LNCaP clone FGC (cell line): ENCODE results near the gene UAP1L1.

Experiments
- DNase-seq: peaks from one replicate; pipeline ENCODE4 v3.0.0-alpha.2; 2011; ENCODE audit warnings: low read depth
- H3K4me3 ChIP-seq: 2 replicates; pipeline ENCODE4 v1.5.1; 2011; ENCODE audit warnings: mild to moderate bottlenecking, low read depth, low read length, control low read depth
- TF ChIP-seq, protein P1 (sequence below): IDR thresholded peaks from 2 replicates; pipeline ENCODE4 v1.5.1; 2012; ENCODE audit warnings: mild to moderate bottlenecking; ENCODE audit not compliant: control insufficient read depth, insufficient read depth; ENCODE audit errors: extremely low read depth

UAP1L1 gene

DNA sequence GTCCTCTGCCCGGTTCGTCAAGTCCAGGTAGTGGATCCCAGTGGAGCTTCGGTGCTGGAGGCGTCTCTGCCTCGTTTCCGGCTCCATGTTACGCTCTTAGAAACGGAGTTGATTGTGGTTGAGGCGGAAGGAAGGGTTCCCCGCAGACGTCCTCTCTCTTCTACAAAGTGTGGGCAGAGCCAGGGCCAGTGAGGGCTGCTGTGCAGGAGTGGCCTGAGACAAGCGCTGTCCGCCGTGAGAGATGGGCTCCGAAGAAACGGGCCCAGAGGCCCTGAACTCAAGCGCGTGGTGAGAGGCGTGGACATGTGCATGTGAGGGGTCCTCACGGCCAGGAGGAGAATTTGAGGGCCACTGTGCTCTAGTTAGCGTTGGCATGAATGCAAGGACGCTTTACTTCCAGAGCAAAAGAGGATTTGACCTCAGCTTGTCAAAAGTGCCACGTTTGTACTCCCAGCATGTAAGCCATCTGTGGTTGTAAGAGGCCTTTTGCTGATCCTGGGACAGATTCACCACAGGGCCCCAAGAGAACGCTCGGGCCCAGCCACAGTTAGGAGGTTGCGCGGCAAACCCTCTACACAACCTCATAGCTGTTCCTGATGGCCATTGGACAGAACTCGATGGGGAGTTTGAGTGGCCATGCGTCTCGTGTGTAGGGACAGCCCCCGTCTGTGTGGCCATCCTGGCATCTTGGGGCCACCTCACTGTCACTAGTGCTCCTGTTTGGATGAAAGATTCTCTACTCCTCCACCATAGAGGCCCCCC, 19.6 kb downstream of the UAP1L1 start:
- TF ChIP-seq, protein P1, sequence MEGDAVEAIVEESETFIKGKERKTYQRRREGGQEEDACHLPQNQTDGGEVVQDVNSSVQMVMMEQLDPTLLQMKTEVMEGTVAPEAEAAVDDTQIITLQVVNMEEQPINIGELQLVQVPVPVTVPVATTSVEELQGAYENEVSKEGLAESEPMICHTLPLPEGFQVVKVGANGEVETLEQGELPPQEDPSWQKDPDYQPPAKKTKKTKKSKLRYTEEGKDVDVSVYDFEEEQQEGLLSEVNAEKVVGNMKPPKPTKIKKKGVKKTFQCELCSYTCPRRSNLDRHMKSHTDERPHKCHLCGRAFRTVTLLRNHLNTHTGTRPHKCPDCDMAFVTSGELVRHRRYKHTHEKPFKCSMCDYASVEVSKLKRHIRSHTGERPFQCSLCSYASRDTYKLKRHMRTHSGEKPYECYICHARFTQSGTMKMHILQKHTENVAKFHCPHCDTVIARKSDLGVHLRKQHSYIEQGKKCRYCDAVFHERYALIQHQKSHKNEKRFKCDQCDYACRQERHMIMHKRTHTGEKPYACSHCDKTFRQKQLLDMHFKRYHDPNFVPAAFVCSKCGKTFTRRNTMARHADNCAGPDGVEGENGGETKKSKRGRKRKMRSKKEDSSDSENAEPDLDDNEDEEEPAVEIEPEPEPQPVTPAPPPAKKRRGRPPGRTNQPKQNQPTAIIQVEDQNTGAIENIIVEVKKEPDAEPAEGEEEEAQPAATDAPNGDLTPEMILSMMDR: no peak
- DNase-seq: no peak
- no peak overlapping the region for H3K4me3 ChIP-seq

DNA sequence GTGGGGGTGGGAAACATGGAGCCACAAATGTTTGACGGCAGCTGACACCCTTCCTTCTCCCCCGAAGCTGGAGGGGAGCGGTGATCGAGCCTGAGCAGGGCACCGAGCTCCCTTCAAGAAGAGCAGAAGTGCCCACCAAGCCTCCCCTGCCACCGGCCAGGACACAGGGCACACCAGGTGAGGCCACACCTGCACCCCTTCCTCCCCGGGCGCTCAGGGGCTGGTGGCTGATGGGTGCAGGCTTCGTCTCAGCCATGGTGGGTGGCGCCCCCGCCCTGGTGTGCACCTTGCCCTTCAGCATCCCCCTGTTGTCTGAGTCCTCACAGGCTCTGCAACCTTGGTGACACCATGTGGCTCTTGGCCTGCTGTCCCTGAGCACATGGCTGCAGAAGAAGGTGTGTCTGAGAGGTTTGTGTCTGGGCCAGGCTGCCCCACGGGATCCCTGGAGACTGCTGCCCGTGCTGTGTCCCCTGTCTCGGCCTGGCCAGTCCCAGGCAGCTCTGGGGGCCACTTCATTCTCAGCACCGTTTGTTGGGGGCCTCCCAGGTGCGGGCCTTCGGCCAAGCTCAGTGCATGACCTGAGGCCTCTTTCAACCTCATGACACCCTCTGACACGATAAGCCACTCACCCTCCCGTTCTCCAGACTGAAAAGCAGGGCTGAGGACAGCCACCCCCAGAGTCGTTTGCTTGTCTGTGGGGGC, 20.6 kb downstream of the UAP1L1 start:
- no peak for DNase-seq
- H3K4me3 ChIP-seq: no peak overlapping the region
- TF ChIP-seq, protein P1: no peak

DNA sequence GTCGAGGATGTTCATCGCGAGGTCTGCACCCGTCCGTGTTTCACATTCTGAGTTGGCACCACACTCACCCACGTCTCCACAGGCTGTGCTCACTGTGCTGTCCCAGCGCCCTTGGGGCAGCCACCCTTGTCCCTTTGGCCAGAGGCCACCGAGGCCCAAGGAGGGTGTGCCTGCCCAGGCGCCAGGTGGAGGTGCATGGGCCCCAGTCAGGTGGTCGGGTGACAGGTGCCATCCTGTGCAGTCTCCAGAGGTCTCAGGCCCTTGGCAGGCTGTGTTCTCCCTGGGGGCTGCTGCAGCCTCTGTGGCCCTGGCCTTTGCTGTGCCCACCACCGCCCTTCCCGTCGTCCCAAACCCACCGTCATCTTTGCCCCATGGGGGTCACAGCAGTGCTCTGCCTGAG, 21.9 kb downstream of the UAP1L1 start:
- no peak for DNase-seq
- no peak overlapping the region for H3K4me3 ChIP-seq
- TF ChIP-seq, protein P1: no peak

- no peak overlapping the region for H3K4me3 ChIP-seq
- DNase-seq: no peak
- TF ChIP-seq, protein P1: no peak
Measured at GRCh38 chr9:137103206-137103999, 26.1 kb downstream of the UAP1L1 start.

DNA sequence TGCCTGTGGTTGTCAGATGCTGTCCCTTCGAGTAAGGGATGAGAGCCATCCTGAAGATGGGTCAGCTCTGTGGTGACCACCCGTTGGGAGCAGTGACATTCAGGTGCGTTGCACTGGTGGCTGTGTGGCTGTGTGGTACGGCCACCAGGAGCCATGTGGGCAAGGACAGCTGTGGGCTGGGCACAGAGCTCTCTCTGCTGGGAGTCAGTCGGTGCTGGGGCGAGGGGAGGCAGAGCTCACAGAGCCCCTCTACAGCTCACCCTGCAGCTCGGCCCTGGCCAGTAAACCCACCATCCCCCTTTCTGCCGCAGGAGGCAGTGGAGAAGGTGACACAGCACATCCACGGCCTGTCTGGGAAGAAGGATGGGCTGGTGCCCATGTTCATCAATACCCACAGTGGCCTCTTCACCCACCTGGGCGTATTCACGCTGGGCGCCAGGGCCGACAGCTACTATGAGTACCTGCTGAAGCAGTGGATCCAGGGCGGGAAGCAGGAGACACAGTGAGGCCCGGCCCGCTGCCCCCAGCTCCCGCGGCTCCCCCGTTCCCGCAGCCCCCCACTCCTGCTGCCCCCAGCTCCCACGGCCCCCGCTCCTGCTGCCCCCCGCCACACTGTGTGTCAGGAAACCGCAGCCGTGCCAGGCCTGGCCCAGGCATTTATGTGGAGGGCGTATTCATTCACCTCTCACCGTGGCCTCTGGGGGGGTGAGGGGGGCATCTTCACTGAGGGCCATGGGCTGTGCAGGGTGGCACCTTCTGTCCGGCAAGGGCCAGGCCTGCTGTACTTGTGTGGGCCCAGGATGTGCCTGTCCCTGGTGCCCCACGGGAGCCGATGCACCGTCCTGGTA, 28.7 kb downstream of the UAP1L1 start:
- TF ChIP-seq, protein P1: no peak
- no peak overlapping the region for H3K4me3 ChIP-seq
- no peak for DNase-seq

DNA sequence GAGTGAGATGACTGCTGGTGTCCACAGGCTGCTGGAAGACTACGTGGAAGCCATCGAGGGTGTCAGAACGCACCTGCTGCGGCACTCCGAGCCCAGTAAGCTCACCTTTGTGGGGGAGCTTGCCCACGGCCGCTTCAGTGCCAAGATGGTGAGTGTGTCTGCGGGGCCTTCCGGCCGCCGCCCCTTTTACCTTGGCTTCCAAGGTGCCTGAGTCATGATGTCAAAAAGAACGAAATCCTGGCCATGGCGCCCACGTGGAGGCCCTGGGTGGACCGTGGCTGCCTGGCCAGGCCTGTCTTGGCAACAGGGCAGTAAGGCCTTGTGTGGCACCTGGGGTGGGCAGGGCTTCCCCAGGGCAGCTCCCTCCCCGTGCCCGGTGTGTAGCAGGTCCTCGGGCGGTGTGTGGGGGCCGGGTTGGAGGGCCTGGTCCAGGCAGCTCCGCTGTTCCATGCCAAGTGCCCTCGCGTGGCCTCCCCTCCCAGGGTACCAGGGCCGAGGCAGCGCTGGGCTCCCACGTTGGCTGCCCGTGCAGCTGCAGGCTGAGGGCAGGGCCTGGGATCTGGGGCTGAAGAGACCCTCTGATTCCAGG, 29.4 kb downstream of the UAP1L1 start:
- DNase-seq: no peak
- no peak overlapping the region for H3K4me3 ChIP-seq
- TF ChIP-seq, protein P1: no peak
